ENCODE data around the gene CCDC178. TPM values are rescaled to one million over a fixed set of nuclear protein-coding genes. Genes with fewer than 3 reads are reported as not detected.
"Not testable (repeated sequence)": the region's sequence is repeated elsewhere in the genome, so short reads cannot be mapped to it uniquely, and the experiment has no call there.

Gene CCDC178
- total RNA-seq, 1 experiment from 2014 or later = not detected

DNA sequence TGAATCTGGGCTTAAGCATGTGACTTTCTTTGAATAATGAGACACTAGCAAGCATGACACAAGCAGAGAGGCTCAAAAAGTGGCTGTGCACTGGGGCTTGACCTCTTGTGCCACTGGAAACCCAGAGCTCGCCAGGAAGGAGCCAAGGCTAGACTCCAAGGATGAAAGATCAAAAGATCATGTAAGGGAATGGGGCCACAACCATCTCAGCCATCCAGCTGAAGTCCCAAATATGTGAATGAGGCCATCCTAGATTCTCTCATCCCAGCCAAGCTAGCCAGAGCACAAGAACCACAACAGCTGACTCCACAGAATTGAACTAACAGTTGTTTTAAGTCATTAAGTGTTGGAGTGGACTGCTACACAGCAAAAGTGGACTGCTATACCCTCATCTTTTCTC is 288.1 kb downstream of the CCDC178 start:
- Histone ChIP-seq H3K4me3 (no peak overlapping the region), H3K4me1 (peaks cover 13% of the 10 kb centered on the region; the same call in 1 of the 2 replicates), H3K9me3 (replicated peaks) (no peaks in the 10 kb centered on the region), H3K36me3 (no peaks in the 10 kb centered on the region), H3K27me3 (no peaks in the 10 kb centered on the region), H3K27ac (peak overlapping the region; percentile 70)
- peak; percentile 63 to 72 for DNase-seq

DNA sequence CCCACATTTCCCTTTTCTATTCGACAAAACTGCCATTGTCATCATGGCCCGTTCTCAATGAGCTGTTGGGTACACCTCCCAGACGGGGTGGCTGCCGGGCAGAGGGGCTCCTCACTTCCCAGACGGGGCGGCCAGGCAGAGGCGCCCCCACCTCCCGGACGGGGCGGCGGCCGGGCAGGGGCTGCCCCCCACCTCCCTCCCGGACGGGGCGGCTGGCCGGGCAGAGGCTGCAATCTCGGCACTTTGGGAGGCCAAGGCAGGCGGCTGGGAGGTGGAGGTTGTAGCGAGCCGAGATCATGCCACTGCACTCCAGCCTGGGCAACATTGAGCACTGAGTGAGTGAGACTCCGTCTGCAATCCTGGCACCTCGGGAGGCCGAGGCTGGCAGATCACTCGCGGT is 292.7 kb downstream of the CCDC178 start:
- not testable (repeated sequence) for H3K36me3 ChIP-seq; H3K4me3 ChIP-seq; H3K4me1 ChIP-seq; H3K9me3 ChIP-seq (replicated peaks); H3K27me3 ChIP-seq; DNase-seq; H3K27ac ChIP-seq

DNA sequence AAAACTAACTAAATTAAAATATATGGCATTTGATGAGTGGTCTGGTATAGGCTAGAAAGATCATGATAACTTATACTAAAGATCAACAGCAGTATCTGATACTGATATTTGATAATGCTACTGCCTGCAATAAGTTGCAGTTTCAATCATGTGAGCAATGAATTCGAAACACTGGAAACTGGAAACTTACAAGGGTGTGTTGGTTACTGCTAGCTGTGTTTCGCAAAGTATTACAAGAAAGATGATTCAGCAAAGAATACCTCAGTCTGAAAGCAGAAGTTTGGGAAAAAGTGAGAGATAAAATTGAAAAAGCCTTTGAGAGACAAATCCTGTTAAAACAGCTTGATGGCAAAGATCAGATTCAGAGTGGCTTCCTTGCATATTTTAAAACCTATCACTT is 294.5 kb downstream of the CCDC178 start:
- no peaks in the 10 kb centered on the region for H3K36me3 ChIP-seq
- no peaks in the 10 kb centered on the region for H3K27me3 ChIP-seq
- no peaks in the 10 kb centered on the region for H3K4me1 ChIP-seq
- no peak overlapping the region for H3K27ac ChIP-seq
- no peaks in the 10 kb centered on the region for H3K9me3 ChIP-seq (replicated peaks)
- H3K4me3 ChIP-seq = no peak overlapping the region
- no peak for DNase-seq

DNA sequence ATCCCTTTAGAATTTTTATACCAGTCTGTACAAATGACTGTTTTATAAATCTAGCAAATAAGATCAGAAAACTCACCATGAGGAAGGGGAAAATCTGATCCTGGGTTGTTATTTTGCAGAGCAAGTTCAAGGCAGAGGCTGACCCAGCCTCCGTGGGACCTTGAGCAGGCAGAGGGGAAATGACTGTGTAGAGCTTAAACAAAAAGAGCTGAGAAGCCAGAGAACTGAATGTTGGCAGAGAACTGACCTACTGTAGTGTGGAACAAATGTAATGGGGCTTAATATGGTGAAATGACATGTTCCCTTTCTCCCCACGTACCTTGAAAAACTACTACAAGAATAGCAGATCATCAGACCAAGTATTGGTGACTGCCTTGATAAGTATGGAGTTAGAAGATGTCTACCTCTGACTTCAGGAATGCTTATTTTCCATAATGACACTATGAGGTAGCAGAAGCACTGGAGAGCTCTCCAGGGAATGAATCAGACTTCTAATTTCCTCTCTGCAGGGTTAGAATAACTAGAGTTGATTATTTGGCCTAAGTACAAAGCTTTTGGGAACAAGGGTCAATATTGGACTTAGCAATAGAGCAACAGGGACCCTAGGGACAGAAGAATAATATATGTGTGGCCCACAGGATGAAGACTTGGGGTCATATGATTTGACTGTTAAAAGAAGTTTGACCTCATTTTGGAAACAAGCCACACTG is 304.4 kb downstream of the CCDC178 start:
- DNase-seq = no peak
- no peaks in the 10 kb centered on the region; the same call in none of the 2 replicates for H3K4me1 ChIP-seq
- no peaks in the 10 kb centered on the region for H3K9me3 ChIP-seq (replicated peaks)

DNA sequence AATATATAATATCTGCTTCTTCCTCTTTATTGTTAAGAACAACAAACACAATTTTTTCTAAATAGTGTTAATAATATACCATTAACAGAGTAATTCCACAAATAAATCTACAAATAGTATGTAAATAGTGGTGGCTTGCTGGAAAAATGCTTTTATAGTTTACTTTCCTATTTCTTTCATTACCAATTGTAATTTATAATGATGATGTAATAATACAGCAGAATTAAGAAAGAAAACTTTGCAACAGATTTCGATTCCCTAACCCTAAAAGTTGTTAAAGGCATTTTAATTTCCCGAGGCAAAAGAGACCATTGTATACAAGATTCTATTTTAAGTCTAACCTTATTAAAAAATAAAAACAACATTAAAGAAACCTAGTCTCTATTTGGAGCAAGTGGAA is 307.9 kb downstream of the CCDC178 start:
- Histone ChIP-seq H3K9me3 (replicated peaks) (no peaks in the 10 kb centered on the region), H3K4me3 (no peak overlapping the region), H3K4me1 (peaks cover 4% of the 10 kb centered on the region), H3K27me3 (no peaks in the 10 kb centered on the region), H3K27ac (no peak overlapping the region), H3K36me3 (no peaks in the 10 kb centered on the region)
- DNase-seq = no peak

More for the DNA sequence above, 304.4 kb downstream of the CCDC178 start:
- no peak overlapping the region for H3K27ac ChIP-seq
- no peaks in the 10 kb centered on the region for H3K27me3 ChIP-seq
- no peaks in the 10 kb centered on the region for H3K36me3 ChIP-seq
- H3K4me3 ChIP-seq = no peak overlapping the region

DNA sequence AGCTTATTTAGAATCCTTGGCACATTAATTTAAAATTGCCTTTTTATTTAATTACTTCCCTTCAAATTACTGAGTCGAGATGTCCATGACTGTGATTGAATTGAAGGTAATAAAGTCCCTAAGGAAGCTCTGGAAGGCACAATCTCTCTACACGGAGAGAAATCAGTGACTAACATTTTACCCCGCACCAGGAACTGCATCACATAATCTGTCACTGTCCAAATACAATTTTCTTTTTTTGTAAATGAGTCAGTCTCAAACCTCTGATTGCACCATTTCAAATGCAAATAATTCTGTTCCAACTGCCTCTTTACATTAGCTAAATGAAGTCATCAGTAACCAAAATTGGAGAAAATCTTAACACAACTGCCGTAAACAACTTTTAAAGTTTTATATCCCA is 311.9 kb downstream of the CCDC178 start:
- Histone ChIP-seq H3K4me1 (peaks cover 4% of the 10 kb centered on the region; the same call in 1 of the 2 replicates), H3K27me3 (no peaks in the 10 kb centered on the region), H3K27ac (no peak overlapping the region), H3K4me3 (no peak overlapping the region), H3K36me3 (no peaks in the 10 kb centered on the region), H3K9me3 (replicated peaks) (no peaks in the 10 kb centered on the region)
- no peak for DNase-seq

DNA sequence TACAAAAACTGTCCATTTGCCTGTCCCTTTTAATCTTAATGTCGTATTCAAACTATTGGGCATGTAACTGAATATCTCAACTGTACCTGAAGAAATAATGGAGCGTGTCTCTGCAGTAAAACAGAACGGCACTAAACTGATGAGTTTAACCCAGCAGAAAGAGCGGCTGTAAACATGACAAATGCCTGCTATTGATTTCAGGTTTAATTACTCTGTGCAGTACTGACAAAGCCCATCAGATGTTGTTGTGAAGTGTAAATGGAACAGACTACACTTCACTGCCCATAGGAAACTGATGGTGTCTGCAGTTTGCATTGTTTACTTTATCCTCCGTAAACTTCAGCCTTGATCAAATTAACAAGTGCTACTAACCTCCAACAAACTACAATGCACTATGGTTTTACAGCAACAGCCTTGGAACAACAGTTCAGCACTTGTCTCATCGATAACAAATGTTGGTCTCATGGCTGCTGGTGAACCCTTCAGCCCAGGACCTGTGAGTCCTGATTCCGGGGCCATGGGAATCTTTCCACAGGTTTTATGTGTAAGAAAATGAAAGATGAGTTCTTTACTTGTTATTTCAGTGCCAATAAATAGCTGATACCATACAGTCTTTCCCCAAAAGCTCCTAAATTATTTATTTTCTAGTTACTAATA is 316.5 kb downstream of the CCDC178 start:
- no peaks in the 10 kb centered on the region for H3K27me3 ChIP-seq
- DNase-seq = no peak
- H3K36me3 ChIP-seq = no peaks in the 10 kb centered on the region
- no peak overlapping the region for H3K4me3 ChIP-seq
- H3K27ac ChIP-seq = no peak overlapping the region
- H3K9me3 ChIP-seq (replicated peaks) = no peaks in the 10 kb centered on the region
- peaks cover 1% of the 10 kb centered on the region; the same call in 1 of the 2 replicates for H3K4me1 ChIP-seq

DNA sequence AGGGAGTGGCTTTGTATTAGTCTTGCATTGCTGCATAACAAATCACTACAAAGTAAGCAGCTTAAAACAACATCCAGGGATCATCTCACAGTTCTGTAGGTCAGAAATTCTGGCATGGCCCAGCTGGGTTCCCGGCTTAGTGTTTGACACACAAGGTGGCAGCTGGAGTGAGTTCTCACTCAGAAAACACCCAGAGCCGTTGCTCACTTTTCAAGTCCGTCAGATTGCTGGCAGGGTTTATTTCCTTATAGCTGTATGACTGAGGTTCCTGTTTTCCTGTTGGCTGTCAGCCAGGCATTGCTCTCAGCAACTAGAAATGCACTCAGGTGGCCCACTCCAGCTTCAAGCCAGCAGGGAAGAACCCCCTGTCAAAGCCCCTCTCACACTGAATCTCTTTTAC is 324.1 kb downstream of the CCDC178 start:
- no peaks in the 10 kb centered on the region for H3K4me1 ChIP-seq
- H3K4me3 ChIP-seq = no peak overlapping the region
- H3K36me3 ChIP-seq = no peaks in the 10 kb centered on the region
- no peaks in the 10 kb centered on the region for H3K9me3 ChIP-seq (replicated peaks)
- no peak overlapping the region for H3K27ac ChIP-seq
- H3K27me3 ChIP-seq = no peaks in the 10 kb centered on the region
- DNase-seq = peak; percentile 6 to 22

DNA sequence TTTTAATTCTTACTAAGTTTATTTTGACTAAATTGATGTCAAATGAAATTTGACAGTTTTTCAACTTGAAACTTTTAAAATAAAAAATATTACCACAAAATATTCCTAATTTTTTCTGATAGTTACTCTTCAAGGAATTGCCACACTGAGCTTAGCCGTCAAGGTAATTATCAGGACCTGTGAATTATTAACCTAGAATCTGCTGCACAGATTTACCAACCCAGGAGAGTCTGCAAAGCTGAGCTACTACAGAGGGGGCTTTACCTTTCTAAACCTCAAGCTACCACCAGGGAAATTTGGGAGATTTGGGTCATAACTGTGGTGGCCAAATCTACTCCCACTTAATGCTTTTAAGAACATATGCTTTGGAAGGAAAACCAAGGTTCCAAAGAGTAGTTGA is 324.6 kb downstream of the CCDC178 start:
- Histone ChIP-seq H3K4me3 (no peak overlapping the region), H3K27ac (no peak overlapping the region), H3K4me1 (no peaks in the 10 kb centered on the region), H3K27me3 (no peaks in the 10 kb centered on the region), H3K9me3 (replicated peaks) (no peaks in the 10 kb centered on the region), H3K36me3 (no peaks in the 10 kb centered on the region)
- DNase-seq = no peak

DNA sequence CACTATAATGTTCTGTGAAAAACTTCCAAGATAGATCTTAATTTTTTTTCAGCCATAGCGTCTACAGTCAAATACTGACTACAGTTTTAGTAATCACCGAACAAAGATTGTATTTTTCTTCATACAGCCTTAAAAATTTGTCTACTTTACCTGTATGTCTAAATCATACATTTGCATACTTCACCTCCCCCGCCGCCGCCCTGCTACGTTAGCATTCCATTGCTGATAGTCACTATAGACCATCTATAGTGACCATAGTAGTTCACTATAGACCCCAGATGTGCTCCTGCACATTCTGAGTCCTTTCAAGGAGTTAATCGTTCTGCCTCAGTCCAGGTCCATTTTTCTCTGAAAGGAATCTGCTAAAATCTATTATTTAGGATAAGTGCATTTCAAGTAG is 325.0 kb downstream of the CCDC178 start:
- no peaks in the 10 kb centered on the region for H3K27me3 ChIP-seq
- no peaks in the 10 kb centered on the region for H3K9me3 ChIP-seq (replicated peaks)
- no peak overlapping the region for H3K27ac ChIP-seq
- no peaks in the 10 kb centered on the region for H3K4me1 ChIP-seq
- H3K36me3 ChIP-seq = no peaks in the 10 kb centered on the region
- no peak for DNase-seq
- H3K4me3 ChIP-seq = no peak overlapping the region

DNA sequence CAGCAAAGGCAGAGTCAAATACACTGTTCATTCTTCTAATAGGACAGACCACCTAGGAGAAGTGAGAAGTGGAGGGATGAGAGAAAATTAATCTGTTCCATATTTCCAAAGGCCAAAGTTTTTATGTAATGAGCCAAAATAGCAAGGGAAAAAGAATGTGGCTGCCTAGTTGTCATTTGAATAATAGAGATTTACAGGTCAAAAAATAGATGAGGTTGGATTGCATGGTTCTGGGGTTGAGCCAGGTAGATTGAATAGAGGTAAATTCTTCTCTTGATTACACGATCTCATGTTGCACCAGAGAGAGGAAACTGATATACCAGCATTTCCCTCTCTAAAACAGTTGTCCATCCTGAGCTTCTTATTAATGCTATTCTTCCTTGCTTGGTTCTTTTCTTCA is 325.8 kb downstream of the CCDC178 start:
- no peak for DNase-seq
- Histone ChIP-seq H3K4me3 (no peak overlapping the region), H3K9me3 (replicated peaks) (no peaks in the 10 kb centered on the region)

DNA sequence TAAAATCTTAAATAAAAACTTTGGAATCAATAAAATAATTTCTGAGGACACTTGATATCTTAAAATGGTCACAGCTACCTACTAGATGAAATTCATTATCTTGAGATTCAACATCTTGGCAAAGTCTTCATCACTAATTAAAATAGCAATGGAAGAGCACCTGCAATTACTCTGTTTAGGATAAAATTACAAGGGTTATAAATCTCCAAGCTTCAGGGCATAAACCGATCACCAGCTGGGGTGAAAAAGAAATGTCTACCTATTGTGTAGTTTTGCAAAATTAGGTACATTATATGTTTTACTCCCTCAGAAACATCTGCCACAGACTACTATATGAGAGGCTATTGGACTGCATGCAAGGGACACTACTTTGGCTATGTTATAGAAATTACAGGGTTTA is 327.1 kb downstream of the CCDC178 start:
- no peak for DNase-seq
- Histone ChIP-seq H3K27ac (no peak overlapping the region), H3K9me3 (replicated peaks) (no peaks in the 10 kb centered on the region), H3K4me3 (no peak overlapping the region), H3K4me1 (no peaks in the 10 kb centered on the region), H3K27me3 (no peaks in the 10 kb centered on the region), H3K36me3 (no peaks in the 10 kb centered on the region)

More for the DNA sequence above, 325.8 kb downstream of the CCDC178 start:
- no peaks in the 10 kb centered on the region for H3K4me1 ChIP-seq
- H3K27me3 ChIP-seq = no peaks in the 10 kb centered on the region
- H3K36me3 ChIP-seq = no peaks in the 10 kb centered on the region
- no peak overlapping the region for H3K27ac ChIP-seq

DNA sequence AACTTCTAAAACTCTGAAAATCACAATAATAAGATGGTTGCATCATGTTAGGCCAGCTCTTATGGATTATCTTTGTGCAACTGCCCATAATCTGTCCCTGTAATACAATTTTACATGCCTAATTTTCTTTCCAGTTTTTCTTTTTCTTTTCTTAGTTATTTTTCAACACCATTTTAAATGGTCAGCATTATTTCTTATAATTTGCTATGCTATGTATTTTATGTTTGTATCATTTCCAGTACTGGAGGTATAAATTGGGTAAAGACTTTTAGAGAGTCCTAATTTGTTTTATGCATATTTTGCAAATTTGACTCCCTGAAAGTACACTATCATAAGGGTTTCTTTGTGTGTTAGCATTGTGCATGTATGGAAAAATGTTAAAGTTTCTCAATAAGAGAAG is 333.0 kb downstream of the CCDC178 start:
- no peak overlapping the region for H3K27ac ChIP-seq
- no peaks in the 10 kb centered on the region for H3K4me1 ChIP-seq
- no peaks in the 10 kb centered on the region for H3K27me3 ChIP-seq
- no peak for DNase-seq
- H3K9me3 ChIP-seq (replicated peaks) = no peaks in the 10 kb centered on the region
- H3K36me3 ChIP-seq = no peaks in the 10 kb centered on the region
- no peak overlapping the region for H3K4me3 ChIP-seq

DNA sequence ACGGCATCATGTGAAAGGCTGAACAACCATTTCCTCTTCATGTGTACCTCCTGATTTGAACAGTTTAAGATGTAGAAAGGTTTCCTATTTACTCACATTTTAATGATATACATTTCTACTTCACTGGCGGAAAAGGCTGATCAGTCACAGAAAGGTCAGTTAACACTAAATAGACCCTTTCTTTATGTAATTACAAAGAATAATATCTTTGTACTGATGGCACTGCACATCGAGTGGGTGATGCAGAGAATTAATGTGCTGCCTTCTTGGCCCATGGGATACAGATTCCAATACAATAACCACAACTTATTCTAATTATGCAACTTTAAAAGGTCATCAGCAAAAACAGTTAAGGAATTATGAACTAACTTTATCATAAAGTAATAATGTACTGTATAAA is 339.2 kb downstream of the CCDC178 start:
- DNase-seq = no peak
- Histone ChIP-seq H3K36me3 (no peaks in the 10 kb centered on the region), H3K4me3 (no peak overlapping the region)

DNA sequence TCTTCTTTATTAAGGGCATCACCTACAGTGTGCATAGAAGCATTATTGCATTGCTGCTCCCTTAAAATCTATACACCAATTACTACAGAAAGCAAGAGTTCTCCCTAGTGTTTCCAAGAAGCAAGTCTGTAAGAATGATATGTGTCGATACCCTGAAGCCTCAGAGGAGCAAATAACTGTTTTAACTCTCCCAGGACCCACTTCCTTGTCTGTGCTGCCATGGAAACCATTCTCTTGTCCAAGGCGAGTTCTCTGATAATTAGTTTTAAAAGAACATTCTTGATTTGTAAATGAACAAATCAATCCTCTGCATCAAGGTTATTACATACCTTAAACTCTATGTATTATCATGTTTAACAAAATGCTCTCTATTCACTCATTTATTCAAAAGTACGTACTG is 340.9 kb downstream of the CCDC178 start:
- Histone ChIP-seq H3K36me3 (no peaks in the 10 kb centered on the region), H3K4me1 (no peaks in the 10 kb centered on the region), H3K27me3 (no peaks in the 10 kb centered on the region), H3K27ac (no peak overlapping the region), H3K4me3 (no peak overlapping the region), H3K9me3 (replicated peaks) (no peaks in the 10 kb centered on the region)
- DNase-seq = no peak

More for the DNA sequence above, 339.2 kb downstream of the CCDC178 start:
- Histone ChIP-seq H3K27ac (no peak overlapping the region), H3K4me1 (no peaks in the 10 kb centered on the region), H3K9me3 (replicated peaks) (no peaks in the 10 kb centered on the region), H3K27me3 (no peaks in the 10 kb centered on the region)

DNA sequence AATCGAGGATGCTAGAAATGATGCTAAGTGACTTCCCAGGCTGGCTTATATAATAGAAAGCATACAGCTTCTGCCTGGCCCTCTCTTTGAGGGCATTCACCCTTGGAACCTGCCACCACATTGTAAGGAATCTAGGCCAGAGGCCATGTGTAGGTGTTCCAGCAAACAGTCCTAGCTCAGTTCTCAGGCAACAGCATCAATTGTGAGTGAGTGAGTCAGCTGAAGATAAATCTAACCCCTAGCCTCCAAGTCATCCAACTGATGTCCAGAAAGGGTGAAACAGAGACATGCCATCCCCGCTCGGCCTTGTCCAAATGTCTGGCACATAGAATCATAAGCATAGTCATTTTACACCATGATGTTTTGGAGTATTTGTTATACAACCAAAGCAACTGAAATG is 343.4 kb downstream of the CCDC178 start:
- Histone ChIP-seq H3K27me3 (no peaks in the 10 kb centered on the region), H3K36me3 (no peaks in the 10 kb centered on the region), H3K27ac (no peak overlapping the region), H3K4me1 (no peaks in the 10 kb centered on the region), H3K4me3 (no peak overlapping the region), H3K9me3 (replicated peaks) (no peaks in the 10 kb centered on the region)
- DNase-seq = no peak
